GM21528 (cell line): Measurements from ENCODE around the gene NAP1L1.

Source experiments
- ATAC-seq: cut with Tn5 transposase; IDR thresholded peaks from one replicate; pipeline ENCODE4 v1.9.1; 2021; ENCODE audit warnings: mild to moderate bottlenecking, moderate library complexity; ENCODE audit not compliant: unreplicated experiment, low FRiP score

NAP1L1 gene

DNA sequence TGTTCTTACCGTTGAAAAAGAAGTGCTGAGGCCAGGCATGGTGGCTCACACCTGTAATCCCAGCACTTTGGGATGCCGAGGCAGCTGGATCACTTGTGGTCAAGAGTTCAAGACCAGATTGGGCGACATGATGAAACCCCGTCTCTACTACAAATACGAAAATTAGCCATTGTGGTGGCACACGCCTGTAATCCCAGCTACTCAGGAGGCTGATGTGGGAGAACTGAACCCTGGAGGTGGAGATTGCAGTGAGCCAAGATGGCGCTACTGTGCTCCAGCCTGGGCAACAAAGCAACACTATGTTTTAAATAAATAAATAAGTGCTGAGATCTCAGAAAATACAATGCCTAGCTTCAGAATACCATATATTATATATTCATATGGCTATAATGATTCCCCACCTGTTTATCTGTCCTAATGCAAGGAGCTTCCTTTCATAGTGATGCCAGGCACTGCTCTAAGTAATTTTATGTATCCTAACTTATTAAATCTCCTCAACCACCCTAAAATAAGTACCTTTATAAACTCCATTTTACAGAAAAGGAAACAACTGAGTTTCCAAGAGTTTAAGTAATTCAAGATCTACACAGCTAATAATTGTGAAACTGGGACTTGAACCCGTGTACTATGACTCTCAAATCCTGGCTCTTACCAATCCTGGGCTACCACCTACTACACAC, 60.2 kb downstream of the NAP1L1 start:
- ATAC-seq = no peak

DNA sequence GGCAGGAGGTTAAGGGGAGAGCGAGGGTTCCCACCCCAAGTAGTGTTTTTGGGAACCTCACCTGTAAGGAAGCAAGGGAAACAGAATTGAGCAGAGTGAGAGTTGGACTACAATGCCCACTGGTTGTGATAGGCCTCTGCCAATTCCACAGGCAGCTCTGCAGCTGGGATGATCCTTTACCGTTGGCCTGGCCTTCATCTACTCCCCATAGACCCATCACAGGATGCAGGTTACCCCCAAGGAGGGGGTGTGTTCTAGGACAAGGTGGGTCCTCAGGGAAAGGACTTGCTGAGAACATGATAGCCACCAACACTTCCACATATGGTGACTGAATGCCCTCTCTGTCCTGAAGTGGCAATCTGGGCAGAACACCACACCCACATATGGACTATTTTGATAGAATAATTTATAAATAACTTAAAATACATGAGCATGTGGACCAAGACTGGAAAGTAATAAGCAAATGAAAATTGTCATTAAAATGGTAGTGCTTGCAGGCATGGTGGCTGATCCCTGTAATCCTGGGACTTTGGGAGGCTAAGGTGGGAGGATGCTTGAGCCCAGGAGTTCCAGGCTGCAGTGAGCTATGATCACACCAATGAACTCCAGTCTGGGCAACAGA, 61.3 kb downstream of the NAP1L1 start:
- ATAC-seq = no peak

DNA sequence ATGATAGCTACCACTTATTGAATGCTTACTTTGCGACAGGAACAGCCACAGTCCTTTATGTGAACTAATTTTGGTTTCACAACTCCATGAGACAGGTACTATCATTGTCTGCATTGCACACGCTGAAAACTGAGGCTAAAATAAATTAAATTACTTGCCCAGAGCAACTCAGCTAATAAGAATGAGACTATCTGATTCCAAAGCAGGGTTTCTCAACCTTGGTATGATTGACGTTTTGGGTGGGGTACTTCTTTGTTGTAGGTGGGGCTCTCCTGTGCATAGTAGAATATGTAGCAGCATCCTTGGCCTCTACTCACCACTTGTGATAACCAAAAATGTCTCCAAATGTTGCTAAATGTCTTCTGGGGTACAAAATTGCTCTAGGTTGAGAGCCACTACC, 62.0 kb downstream of the NAP1L1 start:
- ATAC-seq = no peak

DNA sequence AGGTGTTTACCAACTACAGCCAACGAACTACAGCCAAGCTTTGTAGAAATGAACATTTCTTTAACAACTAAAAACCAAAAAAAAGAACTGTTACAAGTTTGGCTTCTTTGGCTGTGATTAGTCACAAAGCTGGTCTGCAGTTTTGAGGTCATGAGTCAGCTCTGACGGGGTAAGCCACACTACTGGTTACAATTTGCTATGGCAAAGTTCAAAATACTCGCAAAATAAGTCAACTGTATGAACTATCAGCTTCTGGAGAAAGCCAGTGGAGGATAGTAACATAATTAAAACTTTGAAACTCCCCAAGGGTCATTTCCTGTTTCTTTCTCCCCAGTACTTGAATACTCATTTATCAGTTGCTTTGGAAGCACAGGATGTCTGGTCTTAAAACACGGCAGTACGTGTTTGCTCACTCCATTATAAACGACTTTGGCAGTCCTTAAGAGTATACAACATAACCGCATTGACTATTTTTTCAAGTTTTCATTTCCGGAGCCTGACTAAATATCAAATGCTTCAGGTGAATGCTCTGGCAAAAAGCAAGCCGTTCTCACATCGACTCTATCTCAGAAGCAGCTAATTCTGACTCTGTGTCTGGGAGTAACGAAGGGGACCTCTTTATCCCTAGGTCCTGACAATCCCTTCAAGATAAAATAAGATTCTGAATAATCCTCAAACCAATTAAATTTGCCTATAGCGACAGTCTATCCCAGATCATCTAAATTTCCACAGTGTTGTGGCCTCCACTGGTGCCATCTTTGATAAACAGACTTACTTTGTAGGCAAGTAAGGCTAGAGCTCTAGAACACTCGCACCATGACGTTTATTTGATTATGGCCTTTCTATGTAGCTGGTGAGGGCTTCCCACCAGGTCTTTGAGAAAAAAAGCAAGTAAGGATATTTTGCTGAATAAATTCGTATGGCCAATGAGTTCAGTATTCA, 63.5 kb downstream of the NAP1L1 start:
- peak; percentile 49 for ATAC-seq

DNA sequence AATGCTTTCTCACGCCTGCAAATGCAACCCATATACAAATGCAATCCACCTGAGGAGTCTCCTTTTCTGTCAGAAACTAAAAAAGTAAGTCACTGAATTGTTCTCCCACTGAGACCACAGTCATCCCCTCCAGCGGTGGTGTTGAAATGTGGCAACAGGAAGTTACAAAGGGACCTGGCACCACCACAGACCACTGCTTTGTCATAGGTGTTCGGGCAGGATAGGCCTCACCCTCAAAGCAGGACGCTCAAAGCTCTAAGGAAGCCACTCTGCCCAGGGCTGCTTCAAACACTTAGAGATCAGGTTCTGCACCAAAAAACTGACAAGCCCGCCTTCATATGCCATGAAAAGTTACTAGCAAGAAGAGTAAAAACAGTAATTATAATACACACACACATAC, 64.2 kb downstream of the NAP1L1 start:
- no peak for ATAC-seq

DNA sequence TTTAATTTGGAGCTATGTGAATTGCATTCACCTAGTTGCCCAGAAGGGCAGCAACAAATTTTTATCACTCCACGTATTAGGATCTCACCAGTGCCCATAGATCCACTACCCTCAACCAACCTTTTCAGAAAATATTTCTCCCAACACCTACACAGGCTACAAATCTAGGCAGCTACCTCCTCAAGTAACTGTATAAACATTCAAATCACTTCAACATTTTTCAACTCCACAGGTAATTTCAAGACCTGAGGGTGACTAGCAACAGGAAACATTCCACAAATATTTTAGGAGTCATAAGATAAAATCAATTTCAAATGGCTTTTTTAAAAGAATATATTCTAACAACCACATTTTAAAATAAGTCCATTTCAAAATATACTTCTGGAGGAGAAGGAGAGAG, 65.8 kb downstream of the NAP1L1 start:
- ATAC-seq = no peak

DNA sequence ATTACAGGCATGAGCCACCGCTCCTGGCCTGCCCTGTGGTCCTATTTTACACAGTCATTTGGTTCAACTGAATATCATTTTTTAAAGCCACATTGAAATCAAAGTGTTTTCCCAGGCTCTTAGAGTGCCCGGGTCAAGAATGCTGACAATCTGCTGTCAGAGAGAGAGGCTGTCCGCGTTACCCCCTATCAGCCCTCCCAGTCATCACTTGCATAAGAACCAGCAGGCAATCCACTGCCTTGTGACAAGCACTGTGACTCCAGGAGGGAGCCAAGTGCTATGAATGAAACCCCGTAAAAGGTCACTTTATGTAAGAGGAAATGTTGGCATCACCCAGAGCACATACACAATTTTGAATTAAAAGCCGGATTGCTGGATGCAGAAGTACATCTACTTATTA, 66.4 kb downstream of the NAP1L1 start:
- ATAC-seq = no peak

DNA sequence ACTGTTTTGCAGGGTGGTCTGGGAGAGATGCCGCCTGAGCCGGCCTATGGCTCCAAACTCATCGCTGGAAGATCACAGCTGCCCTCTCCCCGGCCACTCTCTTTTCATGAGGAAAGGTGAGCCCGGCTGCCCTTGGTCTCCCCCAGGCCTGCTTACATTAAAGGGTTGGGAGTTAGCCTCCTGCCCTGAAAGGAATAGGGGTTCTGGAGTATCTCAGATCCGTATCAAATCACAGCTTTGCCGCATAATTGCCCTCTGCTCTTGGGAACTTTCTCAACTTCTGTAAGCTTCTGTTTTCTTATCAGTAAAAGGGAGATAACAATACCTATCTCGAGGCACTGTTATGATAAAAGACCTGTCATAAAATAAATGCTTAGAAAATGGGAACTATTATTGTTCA, 70.5 kb downstream of the NAP1L1 start:
- ATAC-seq = no peak

DNA sequence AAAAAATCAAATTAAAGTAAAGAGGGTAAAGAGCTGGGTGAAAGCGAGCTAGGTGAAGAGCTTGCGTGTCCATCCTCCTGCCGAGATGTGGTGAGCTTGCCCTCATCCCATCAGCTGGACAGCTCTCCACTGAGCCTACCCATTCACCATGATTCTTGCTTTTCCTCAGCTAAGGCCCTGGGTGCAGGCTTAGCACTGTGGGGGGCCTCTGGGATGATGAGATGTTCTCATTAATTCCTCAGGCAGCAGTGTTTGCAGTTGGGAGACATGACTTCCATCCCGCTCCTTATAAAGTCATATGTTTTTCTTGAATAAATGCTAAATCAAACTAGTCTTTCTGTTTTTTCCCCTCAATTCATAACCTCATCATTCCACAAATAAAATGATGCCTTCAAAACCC, 70.9 kb downstream of the NAP1L1 start:
- ATAC-seq = no peak

DNA sequence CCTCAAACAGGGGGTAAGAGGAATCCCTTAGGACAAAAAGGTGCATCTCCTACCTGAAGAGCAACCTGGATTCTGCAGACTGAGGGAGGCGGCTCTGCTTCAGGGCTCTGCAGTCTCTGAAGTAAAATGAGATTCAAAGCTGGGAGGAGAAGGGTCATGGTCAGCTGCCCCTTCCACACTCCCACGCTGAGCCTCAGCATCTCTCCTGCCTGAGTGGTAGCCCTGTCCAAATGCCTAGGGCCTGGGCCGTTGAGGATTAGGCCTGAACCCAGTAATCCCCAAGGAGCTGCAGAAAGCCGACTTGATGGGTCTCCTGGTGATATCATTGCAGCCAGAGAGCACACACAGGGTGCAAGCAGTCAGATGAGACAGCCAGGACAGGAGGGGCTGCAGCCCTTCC, 71.8 kb downstream of the NAP1L1 start:
- no peak for ATAC-seq

DNA sequence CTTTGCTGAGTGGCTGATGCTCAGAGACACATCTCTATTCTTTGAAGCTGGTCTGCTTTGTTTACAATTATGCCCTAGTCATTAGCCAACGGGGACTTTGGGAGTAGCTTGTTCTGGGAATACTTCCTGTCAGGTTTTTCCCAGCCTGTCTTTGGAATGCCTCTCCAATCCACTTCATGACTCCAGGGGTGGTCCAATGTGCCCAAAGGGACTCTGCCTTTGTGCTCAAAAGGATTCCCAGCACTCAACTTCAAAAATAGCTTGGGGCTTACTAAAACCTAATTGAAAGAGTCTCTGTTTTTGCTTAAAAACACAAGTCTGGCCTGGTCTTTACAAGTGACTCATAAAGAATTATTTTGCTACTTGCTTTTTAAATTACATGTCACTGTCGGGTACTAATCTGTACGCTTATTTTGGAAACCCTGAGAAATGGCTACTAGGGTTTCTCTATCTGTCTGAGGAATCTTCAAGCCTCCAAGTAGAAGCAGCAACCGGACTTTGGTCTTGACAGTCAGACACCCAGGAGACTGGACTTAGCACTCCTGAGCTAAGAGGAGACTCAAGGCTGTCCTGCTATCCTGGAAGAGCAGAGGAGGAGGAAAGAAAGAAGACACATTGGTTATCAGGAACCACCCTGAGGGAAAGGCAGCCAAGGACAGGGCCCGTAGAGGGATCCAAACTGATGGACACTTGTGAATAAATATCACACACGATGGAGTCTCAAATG, 73.6 kb downstream of the NAP1L1 start:
- no peak for ATAC-seq

DNA sequence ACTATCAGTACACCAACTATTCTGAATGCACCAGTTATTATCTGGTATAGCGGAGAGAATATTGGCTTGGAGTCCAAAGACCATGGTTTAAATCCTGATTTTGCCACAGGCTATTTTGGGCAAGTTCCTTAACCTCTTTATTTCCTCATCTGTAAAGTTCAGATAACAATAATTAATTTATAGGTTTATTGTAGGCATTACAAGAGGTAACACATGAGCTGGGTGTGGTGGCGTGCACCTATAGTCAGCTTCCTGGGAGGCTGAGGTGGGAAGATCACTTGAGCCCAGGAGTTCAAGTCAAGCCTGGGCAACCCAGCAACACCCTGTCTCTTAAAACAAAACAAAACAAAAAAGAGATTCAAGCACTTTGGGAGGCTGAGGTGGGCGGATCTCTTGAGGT, 76.1 kb downstream of the NAP1L1 start:
- no peak for ATAC-seq

DNA sequence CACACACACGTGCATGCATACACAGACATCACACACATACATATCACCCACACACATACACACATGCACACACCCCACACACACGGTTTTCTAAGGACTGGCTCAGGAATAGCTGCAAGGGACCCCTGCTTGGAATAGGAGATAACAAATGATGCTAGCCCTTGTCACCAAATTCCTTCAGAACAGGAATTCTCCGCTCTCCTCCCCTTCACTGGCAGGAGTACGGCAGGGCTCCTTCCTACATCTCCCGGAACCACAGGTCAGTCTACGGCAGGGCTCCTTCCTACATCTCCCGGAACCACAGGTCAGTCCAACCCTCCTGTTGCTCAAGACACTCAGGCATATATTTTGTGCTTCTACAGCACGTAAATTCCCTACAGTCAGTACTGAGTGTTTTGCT, 76.8 kb downstream of the NAP1L1 start:
- no peak for ATAC-seq

DNA sequence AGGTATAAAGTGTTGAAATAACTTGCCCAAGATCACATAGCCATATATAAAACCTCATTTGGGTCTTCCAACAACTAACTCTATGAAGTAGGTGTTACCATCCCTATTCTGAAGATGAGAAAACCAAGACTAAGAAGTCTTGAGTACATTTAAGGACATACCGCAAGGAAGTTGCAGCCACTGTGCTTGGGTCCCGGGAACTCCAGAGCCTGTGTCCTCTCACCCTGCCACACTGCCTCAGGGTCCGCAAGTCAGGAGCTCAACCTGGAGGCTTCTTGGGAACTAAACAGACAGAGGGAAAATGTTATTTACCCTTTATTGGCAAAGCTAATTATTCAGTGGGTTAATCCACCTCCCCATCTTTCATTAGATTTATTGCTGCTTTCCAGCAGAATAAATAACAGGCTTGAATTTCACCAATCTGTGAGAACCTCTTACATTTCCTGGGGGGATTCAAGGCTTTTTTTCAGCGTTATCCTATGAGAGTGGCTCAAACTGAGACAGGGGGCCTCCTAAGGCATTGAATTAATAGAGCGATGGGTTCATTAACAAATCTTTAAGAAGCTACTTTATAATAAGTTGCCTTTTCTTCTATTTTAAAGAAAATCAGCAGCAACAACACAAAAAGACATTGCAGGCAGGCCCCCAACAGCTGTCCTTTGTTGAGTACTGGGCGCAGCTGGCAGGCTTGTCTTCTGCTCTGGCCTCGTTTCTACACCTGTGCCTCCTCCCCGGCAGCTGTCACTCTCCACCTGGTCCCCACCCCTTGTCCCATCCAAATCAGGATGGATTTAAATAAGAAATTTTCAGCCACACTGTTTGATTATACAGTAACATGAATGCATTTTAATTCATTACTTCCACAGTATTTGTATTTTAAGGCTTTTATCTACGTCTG, 78.2 kb downstream of the NAP1L1 start:
- ATAC-seq = no peak

DNA sequence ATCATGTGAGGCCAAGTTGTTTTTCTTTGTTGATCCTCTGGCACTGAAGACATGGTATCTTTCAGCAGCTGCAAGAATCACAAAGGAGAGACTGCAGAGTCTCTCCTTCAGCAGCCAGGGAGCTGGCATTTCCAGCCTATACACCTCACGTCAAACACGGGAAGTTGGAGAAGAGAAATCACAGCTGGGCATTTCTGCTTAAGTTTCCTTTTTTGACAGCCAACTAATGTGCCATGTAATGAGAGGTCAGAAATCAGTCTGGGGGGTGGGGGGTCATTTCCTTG, 81.2 kb downstream of the NAP1L1 start:
- no peak for ATAC-seq

DNA sequence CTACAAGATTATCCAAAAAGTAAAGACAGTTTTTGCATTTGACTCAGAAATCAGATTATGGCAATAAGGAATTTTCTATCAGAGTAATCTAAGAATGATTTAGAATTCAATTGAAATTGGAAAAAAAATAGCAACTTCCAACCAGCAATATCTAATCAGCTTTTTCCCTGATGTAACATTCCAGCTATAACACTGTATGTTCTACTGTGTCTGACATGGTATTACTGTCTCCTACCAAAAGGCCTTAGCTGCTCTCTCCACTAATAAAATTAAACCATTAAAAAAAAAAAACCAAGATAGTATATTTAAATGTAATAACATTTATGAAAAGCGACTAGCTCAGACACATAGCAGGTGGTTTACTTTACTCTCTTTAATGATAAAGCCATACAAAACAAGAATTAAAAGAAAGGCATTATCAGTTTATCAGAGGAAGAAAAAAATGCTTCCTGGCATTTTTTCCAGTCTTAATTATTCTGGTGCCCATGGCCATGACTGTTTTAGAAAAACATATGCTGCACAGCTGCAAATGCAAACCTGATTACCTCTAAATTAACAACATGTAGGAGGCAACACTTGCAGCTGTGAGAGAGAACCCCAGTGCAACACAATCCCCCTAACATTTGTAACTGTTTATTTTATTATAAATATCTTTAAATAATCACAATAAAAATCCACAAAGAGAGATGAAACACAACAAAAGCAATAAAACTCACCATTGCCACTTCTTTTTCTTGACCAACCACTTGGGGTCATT, 81.7 kb downstream of the NAP1L1 start:
- no peak for ATAC-seq

DNA sequence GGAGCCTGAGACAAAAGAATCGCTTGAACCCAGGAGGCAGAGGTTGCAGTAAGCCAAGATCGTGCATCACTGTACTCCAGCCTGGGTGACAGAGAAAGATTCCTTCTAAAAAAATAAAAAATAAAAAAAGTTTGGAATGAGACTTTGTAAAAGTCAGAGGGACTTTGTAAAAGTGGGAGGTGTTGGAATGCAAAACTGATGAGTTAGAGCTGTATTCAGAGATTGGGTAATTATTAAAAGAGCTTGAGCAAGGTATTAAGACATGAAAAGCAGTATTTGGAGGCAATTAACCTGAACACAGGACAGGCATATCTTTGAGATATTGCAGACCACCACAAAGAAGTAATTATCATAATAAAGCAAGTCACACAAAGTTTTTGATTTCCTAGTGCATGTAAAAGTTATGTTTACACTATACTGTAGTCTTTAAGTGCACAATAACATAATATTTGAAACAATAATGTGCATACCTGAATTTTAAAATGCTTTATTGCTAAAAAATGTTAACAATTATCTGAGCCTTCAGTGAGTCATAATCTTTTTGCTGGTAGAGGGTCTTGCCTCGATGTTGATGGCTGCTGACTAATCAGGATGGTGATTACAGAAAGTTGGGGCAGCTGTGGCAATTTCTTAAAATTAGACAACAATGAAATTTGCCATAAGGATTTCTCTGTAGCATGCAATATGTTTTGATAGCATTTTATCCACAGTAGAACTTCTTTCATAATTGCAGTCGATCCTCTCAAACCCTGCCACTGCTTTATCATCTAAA, 86.0 kb downstream of the NAP1L1 start:
- ATAC-seq = no peak

DNA sequence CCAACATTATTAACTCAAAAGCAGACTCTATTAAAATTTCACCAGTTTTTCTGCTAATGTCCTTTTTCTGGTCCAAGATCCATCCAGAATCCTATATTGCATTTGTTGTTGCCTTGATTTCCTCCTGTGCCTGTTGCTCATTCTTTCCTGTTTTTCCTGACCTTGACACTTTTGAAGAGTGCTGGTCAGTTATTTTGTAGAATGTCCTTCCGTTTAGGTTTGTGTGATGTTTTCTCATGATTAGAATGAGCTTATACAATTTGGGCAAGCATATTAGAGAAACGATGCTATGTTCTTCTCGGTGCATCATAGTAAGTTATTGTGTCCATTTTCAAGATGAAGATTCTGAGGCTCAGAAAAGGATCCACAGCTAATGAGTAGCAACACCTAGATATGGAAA, 86.8 kb downstream of the NAP1L1 start:
- no peak for ATAC-seq
